ENCODE results near the gene SPAG7. TPM values are rescaled to one million over a fixed set of nuclear protein-coding genes. Genes with fewer than 3 reads are reported as not detected.
"Not testable (repeated sequence)": the region's sequence is repeated elsewhere in the genome, so short reads cannot be mapped to it uniquely, and the experiment has no call there.

The SPAG7 gene
- total RNA-seq, 4 donors from 2014 or later, result 78.6 to 114 (median 91.0) TPM

- no peak overlapping the region for H3K4me3 ChIP-seq
- in situ Hi-C loops (cut with MboI; ENCODE audit: low sequenced_read_pairs in 4 of 4) (loop anchor here in 3 of 4 donors (10.0 kb wide), 2 partner anchors 65 to 145 kb away; partner anchors contain the start of gene CAMTA2 (in 3 of the 3)), intact Hi-C loops (cut with DNase I; ENCODE audit: low total_unique reads) (no loop called here)
- DNase-seq (no peak), ATAC-seq (no peak)
- no peaks in the 10 kb centered on the region for H3K36me3 ChIP-seq
- no peak overlapping the region for H3K27ac ChIP-seq
- H3K4me1 ChIP-seq, result no peaks in the 10 kb centered on the region
- TF ChIP-seq CTCF (IDR thresholded peaks at IDR 0.05 in 4 of 5, conservative IDR thresholded peaks at IDR 0.05 in 1 of 5) (no peak), POLR2A (IDR thresholded peaks at IDR 0.05) (no peak)
- no peaks in the 10 kb centered on the region for H3K27me3 ChIP-seq
- H3K9me3 ChIP-seq, result no peaks in the 10 kb centered on the region
Measured at GRCh38 chr17:4919511-4920047, 48.0 kb downstream of the SPAG7 start.

GRCh38 chr17:4914551-4914950 is 53.1 kb downstream of the SPAG7 start:
- H3K36me3 ChIP-seq; H3K4me3 ChIP-seq; H3K4me1 ChIP-seq; H3K27me3 ChIP-seq; H3K27ac ChIP-seq; intact Hi-C loops (cut with DNase I; ENCODE audit: low total_unique reads); H3K9me3 ChIP-seq; ATAC-seq; DNase-seq: not testable (repeated sequence)
- in situ Hi-C loops (cut with MboI; ENCODE audit: low sequenced_read_pairs in 4 of 4), result loop anchor here (5.0 to 10.0 kb wide), 4 partner anchors 70 to 150 kb away; partner anchors contain the start of gene CAMTA2 (in 4 of the 4)

- Histone ChIP-seq H3K27me3 (no peaks in the 10 kb centered on the region), H3K27ac (no peak overlapping the region), H3K4me3 (no peak overlapping the region), H3K9me3 (no peaks in the 10 kb centered on the region), H3K4me1 (peaks cover 4 to 6% of the 10 kb centered on the region in 2 donors), H3K36me3 (no peaks in the 10 kb centered on the region)
- DNase-seq (no peak), ATAC-seq (no peak)
- in situ Hi-C loops (cut with MboI; ENCODE audit: low sequenced_read_pairs in 4 of 4), result loop anchor here (5.0 to 10.0 kb wide), 4 partner anchors 71 to 151 kb away; partner anchors contain the start of gene CAMTA2 (in 4 of the 4)
- TF ChIP-seq CTCF (IDR thresholded peaks at IDR 0.05 in 4 of 5, conservative IDR thresholded peaks at IDR 0.05 in 1 of 5), result no peak
- TF ChIP-seq POLR2A (IDR thresholded peaks at IDR 0.05), result no peak
- intact Hi-C loops (cut with DNase I; ENCODE audit: low total_unique reads), result no loop called here
Measured at GRCh38 chr17:4913994-4914393, 53.6 kb downstream of the SPAG7 start.

Small RNAs within 50 kb of the gene (microRNA-seq; reads per million reads assigned to microRNA genes)
- gene MIR6864 (ENCODE audit: borderline replicate concordance in 2 of 2) (0 to 0.85 reads per million in 2 donors), gene MIR6865 (ENCODE audit: borderline replicate concordance in 2 of 2) (0 reads per million in 2 donors)

Other genes starting within 250 kb of the SPAG7 start
- 10 to 100 TPM; 29.4 to 58.5 (median 44.8) TPM for gene MED11, start 236.4 kb downstream of the SPAG7 start, total RNA-seq
- not detected for gene ZMYND15, start 228.0 kb downstream of the SPAG7 start, total RNA-seq
- gene CXCL16, start 227.9 kb downstream of the SPAG7 start, total RNA-seq, result 1 to 10 TPM; 1.2 to 2.1 (median 1.4) TPM
- under 1 TPM in 1 of 4 donors, not detected in 3; 0.64 TPM for gene TM4SF5, start 195.9 kb downstream of the SPAG7 start, total RNA-seq
- 1 to 10 TPM in 3 of 4 donors, not detected in 1; 1.4 to 7.2 (median 3.8) TPM for gene VMO1, start 181.5 kb downstream of the SPAG7 start, total RNA-seq
- under 1 TPM in 1 of 4 donors, not detected in 3; 0.53 TPM for gene GLTPD2, start 178.9 kb downstream of the SPAG7 start, total RNA-seq
- 100 to 1,000 TPM; 365 to 662 (median 479) TPM for gene PSMB6, start 171.7 kb downstream of the SPAG7 start, total RNA-seq
- gene PLD2, start 160.7 kb downstream of the SPAG7 start, total RNA-seq, result 1 to 10 TPM; 2.8 to 5.8 (median 4.2) TPM
- gene MINK1, start 134.5 kb downstream of the SPAG7 start, total RNA-seq, result 10 to 100 TPM; 11.7 to 20.2 (median 15.3) TPM
- under 1 TPM in 2 of 4 donors, not detected in 2; 0.10 to 0.33 TPM for gene C17orf107, start 68.3 kb downstream of the SPAG7 start, total RNA-seq
- 1 to 10 TPM in 1 of 4 donors, under 1 TPM in 2, not detected in 1; 0.33 to 1.9 (median 0.52) TPM for gene CHRNE, start 64.7 kb downstream of the SPAG7 start, total RNA-seq
- gene GP1BA, start 35.5 kb downstream of the SPAG7 start, total RNA-seq, result not detected
- 100 to 1,000 TPM in 2 of 4 donors, 10 to 100 TPM in 2; 52.6 to 106 (median 81.7) TPM for gene SLC25A11, start 27.8 kb downstream of the SPAG7 start, total RNA-seq
- 10 to 100 TPM; 51.2 to 99.5 (median 75.2) TPM for gene RNF167, start 27.5 kb downstream of the SPAG7 start, total RNA-seq
- 100 to 1,000 TPM; 304 to 750 (median 599) TPM for gene PFN1, start 19.3 kb downstream of the SPAG7 start, total RNA-seq
- 1,000 to 10,000 TPM; 1,434 to 5,473 (median 3,204) TPM for gene ENO3, start 16.7 kb downstream of the SPAG7 start, total RNA-seq
- 10 to 100 TPM; 19.1 to 46.4 (median 36.4) TPM for gene CAMTA2, start 19.9 kb upstream of the SPAG7 start, total RNA-seq
- gene INCA1, start 29.7 kb upstream of the SPAG7 start, total RNA-seq, result 1 to 10 TPM; 1.9 to 5.7 (median 4.3) TPM
- gene KIF1C, start 30.1 kb upstream of the SPAG7 start, total RNA-seq, result 100 to 1,000 TPM; 327 to 543 (median 393) TPM
- gene SLC52A1, start 67.6 kb upstream of the SPAG7 start, total RNA-seq, result not detected
- gene ZFP3, start 110.7 kb upstream of the SPAG7 start, total RNA-seq, result 10 to 100 TPM in 1 of 4 donors, 1 to 10 TPM in 3; 6.1 to 11.4 (median 7.6) TPM
- 10 to 100 TPM in 1 of 4 donors, 1 to 10 TPM in 3; 5.8 to 13.5 (median 7.7) TPM for gene ZNF232, start 144.1 kb upstream of the SPAG7 start, total RNA-seq
- under 1 TPM; 0.26 to 0.97 (median 0.63) TPM for gene USP6, start 148.2 kb upstream of the SPAG7 start, total RNA-seq
- 1 to 10 TPM; 1.1 to 6.7 (median 2.9) TPM for gene ZNF594, start 224.1 kb upstream of the SPAG7 start, total RNA-seq

Measured in gastrocnemius medialis (tissue), 4 donors.